Neural progenitor cell (in vitro differentiated cells): ENCODE data around the gene NSUN7. TPM values are rescaled to one million over a fixed set of nuclear protein-coding genes. Genes with fewer than 3 reads are reported as not detected.

ENCODE experiments used
- DNase-seq: peaks from one replicate; pipeline ENCODE4 v3.0.0-alpha.2; 2016; ENCODE audit warnings: low spot score
- H2AFZ ChIP-seq: fragments of 200-600 bp; sonication (generic); replicated peaks from 2 replicates; pipeline ENCODE4 v1.6.1; 2016; ENCODE audit warnings: antibody characterized with exemption
- H3F3A ChIP-seq: fragments of 200-600 bp; sonication (generic); 2 replicates; pipeline ENCODE4 v1.6.1; 2016; ENCODE audit warnings: antibody characterized with exemption, low read depth
- H3K27ac ChIP-seq: fragments of 200-600 bp; sonication (generic); 2 replicates; pipeline ENCODE4 v1.5.1; 2016; ENCODE audit warnings: mild to moderate bottlenecking
- H3K27me3 ChIP-seq: fragments of 200-600 bp; sonication (generic); 2 replicates; pipeline ENCODE4 v1.6.1; 2016; ENCODE audit warnings: mild to moderate bottlenecking, moderate library complexity
- H3K36me3 ChIP-seq: fragments of 200-600 bp; sonication (generic); 2 replicates; pipeline ENCODE4 v1.5.1; 2016
- H3K4me1 ChIP-seq: fragments of 200-600 bp; sonication (generic); 2 replicates; pipeline ENCODE4 v1.6.1; 2016; ENCODE audit warnings: mixed run types
- H3K4me2 ChIP-seq: fragments of 200-600 bp; sonication (generic); 2 replicates; pipeline ENCODE4 v1.6.1; 2016
- H3K4me3 ChIP-seq: fragments of 200-600 bp; sonication (generic); 2 replicates; pipeline ENCODE4 v1.5.1; 2016
- H3K79me2 ChIP-seq: fragments of 200-600 bp; sonication (generic); 2 replicates; pipeline ENCODE4 v1.6.1; 2016; ENCODE audit warnings: low read depth
- H3K9ac ChIP-seq: fragments of 200-600 bp; sonication (generic); 2 replicates; pipeline ENCODE4 v1.6.1; 2016
- H3K9me3 ChIP-seq: fragments of 200-600 bp; sonication (generic); 2 replicates; pipeline ENCODE4 v1.5.1; 2016; ENCODE audit warnings: low read depth
- H4K20me1 ChIP-seq: fragments of 200-600 bp; sonication (generic); 2 replicates; pipeline ENCODE4 v1.6.1; 2016; ENCODE audit warnings: low read depth
- H3K27ac Mint-ChIP-seq: 3 replicates; pipeline ENCODE4 v1.8.0; 2021; ENCODE audit warnings: mixed read lengths
- H3K27me3 Mint-ChIP-seq: 2 replicates; pipeline ENCODE4 v1.8.0; 2022; ENCODE audit warnings: low read depth, mild to moderate bottlenecking, inconsistent platforms, moderate library complexity, mixed read lengths; ENCODE audit not compliant: insufficient read depth
- H3K36me3 Mint-ChIP-seq: 3 replicates; pipeline ENCODE4 v1.8.0; 2021; ENCODE audit warnings: mixed read lengths
- H3K4me1 Mint-ChIP-seq: 3 replicates; pipeline ENCODE4 v1.8.0; 2021; ENCODE audit warnings: mixed read lengths
- H3K4me3 Mint-ChIP-seq: 3 replicates; pipeline ENCODE4 v1.8.0; 2021; ENCODE audit warnings: mild to moderate bottlenecking, moderate library complexity, mixed read lengths
- H3K9me3 Mint-ChIP-seq: 3 replicates; pipeline ENCODE4 v1.8.0; 2020; ENCODE audit warnings: mixed read lengths
- EZH2 ChIP-seq: fragments of 200-600 bp; sonication (generic); IDR thresholded peaks from 2 replicates; pipeline ENCODE4 v1.6.1; 2017; ENCODE audit warnings: antibody characterized with exemption, mild to moderate bottlenecking, moderate library complexity
- EZH2phosphoT487 ChIP-seq: fragments of 200-600 bp; sonication (generic); IDR thresholded peaks from 2 replicates; pipeline ENCODE4 v1.6.1; 2017; ENCODE audit warnings: antibody characterized with exemption
- total RNA-seq: library from RNA; depleted of rRNA; stranded (reverse); fragments of >200 nt; gene quantifications from 2 replicates; pipeline ENCODE4 v1.2.3, GENCODE V29; 2015; ENCODE audit warnings: low replicate concordance
- TF ChIP-seq, protein P1 (sequence below): fragments of 200-600 bp; sonication (generic); IDR thresholded peaks from 2 replicates; pipeline ENCODE4 v1.5.1; 2017; ENCODE audit warnings: antibody characterized with exemption, mild to moderate bottlenecking

Gene NSUN7
- total RNA-seq, 1 donor from 2014 or later: 37.4 TPM

DNA sequence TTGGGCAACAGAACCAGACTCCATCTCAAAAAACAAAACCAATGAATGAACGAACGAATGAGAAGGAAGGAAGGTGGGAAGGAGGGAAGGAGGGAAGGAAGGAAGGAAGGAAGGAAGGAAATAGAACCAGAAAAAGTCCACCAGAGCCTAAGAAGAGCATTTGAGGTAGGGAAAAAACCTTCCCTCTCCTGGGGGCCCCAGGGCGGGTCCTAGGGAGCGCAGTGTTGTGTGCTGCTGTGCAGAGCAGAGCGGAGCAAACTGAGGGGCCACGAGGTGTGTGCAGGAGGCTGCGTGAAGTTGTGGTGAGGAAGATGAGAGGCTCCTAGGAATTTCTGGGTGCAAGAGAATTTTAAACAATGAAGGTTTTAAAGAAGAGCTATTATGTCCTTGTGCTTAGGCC is 16.0 kb upstream of the NSUN7 start:
- Mint-ChIP-seq H3K4me1 (peaks cover 10% of the 10 kb centered on the region), H3K4me3 (no peak overlapping the region), H3K27me3 (no peaks in the 10 kb centered on the region), H3K9me3 (no peaks in the 10 kb centered on the region), H3K27ac (no peak overlapping the region), H3K36me3 (no peaks in the 10 kb centered on the region)
- Histone ChIP-seq H3K36me3 (no peaks in the 10 kb centered on the region), H3K27me3 (no peaks in the 10 kb centered on the region), H3K4me2 (no peak overlapping the region), H3K79me2 (no peaks in the 10 kb centered on the region), H3F3A (peaks cover 5% of the 10 kb centered on the region), H4K20me1 (no peaks in the 10 kb centered on the region), H3K9me3 (no peaks in the 10 kb centered on the region), H3K27ac (no peak overlapping the region), H3K4me3 (no peak overlapping the region), H3K4me1 (no peaks in the 10 kb centered on the region), H2AFZ (no peak overlapping the region), H3K9ac (no peak overlapping the region)
- TF ChIP-seq EZH2: no peak
- TF ChIP-seq, protein P1, sequence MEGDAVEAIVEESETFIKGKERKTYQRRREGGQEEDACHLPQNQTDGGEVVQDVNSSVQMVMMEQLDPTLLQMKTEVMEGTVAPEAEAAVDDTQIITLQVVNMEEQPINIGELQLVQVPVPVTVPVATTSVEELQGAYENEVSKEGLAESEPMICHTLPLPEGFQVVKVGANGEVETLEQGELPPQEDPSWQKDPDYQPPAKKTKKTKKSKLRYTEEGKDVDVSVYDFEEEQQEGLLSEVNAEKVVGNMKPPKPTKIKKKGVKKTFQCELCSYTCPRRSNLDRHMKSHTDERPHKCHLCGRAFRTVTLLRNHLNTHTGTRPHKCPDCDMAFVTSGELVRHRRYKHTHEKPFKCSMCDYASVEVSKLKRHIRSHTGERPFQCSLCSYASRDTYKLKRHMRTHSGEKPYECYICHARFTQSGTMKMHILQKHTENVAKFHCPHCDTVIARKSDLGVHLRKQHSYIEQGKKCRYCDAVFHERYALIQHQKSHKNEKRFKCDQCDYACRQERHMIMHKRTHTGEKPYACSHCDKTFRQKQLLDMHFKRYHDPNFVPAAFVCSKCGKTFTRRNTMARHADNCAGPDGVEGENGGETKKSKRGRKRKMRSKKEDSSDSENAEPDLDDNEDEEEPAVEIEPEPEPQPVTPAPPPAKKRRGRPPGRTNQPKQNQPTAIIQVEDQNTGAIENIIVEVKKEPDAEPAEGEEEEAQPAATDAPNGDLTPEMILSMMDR: no peak
- no peak for TF ChIP-seq EZH2phosphoT487
- DNase-seq: no peak

DNA sequence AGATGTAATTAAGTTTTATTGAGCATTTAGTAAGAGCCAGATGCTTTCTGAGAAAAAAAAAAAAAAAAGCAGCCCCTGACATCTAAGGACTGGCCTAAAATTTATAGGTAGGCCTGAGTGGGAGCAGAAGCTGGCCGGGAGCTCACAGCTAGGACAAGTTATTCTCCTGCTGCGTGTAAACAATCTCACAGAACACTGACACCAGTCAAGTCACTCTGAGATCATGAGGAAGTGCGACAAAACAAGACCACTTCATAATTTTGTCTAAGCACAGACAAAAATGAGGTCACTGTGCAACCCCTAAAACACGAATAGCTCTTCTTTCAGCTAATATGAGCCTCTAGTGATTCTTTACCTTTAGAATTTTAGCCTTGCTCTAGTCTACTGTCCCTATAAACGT is 15.3 kb upstream of the NSUN7 start:
- Histone ChIP-seq H3K4me3 (no peak overlapping the region), H2AFZ (peak overlapping the region; percentile 42), H4K20me1 (no peaks in the 10 kb centered on the region), H3K4me2 (no peak overlapping the region), H3F3A (peaks cover 2% of the 10 kb centered on the region), H3K79me2 (no peaks in the 10 kb centered on the region), H3K9me3 (no peaks in the 10 kb centered on the region), H3K27me3 (no peaks in the 10 kb centered on the region), H3K4me1 (no peaks in the 10 kb centered on the region), H3K36me3 (no peaks in the 10 kb centered on the region), H3K9ac (no peak overlapping the region), H3K27ac (no peak overlapping the region)
- TF ChIP-seq, protein P1: no peak
- TF ChIP-seq EZH2 (no peak), EZH2phosphoT487 (no peak)
- no peak for DNase-seq
- Mint-ChIP-seq H3K9me3 (no peaks in the 10 kb centered on the region), H3K27ac (no peak overlapping the region), H3K36me3 (no peaks in the 10 kb centered on the region), H3K4me1 (peaks cover 10% of the 10 kb centered on the region), H3K4me3 (no peak overlapping the region), H3K27me3 (no peaks in the 10 kb centered on the region)

DNA sequence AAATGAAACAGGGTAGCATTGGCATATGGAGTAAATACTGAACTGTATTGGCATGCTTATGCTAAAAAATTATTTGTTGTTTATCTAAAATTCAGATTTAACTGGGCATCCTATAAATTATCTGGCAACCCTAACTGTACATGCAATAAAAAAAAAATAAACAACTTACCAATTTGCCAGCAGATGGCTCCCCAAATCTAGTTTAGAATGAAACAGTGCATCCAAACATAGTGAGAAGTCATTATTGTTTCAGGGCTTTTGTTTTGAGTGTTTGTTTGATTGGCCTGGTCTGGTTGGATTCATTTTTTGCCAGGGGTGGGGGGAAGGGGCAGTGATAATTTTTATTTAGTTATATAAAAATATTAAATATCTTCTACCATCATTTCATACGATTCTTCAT is 12.8 kb upstream of the NSUN7 start:
- H3K27ac ChIP-seq: no peak overlapping the region
- peaks cover 7% of the 10 kb centered on the region for H3K4me1 Mint-ChIP-seq
- no peak overlapping the region for H3K4me3 Mint-ChIP-seq
- TF ChIP-seq, protein P1: peak; percentile 53
- TF ChIP-seq EZH2phosphoT487: no peak
- H2AFZ ChIP-seq: no peak overlapping the region
- no peaks in the 10 kb centered on the region for H3K36me3 Mint-ChIP-seq
- peak; percentile 34 for DNase-seq
- H3K9me3 Mint-ChIP-seq: no peaks in the 10 kb centered on the region
- H3K4me2 ChIP-seq: no peak overlapping the region
- no peaks in the 10 kb centered on the region for H4K20me1 ChIP-seq
- no peaks in the 10 kb centered on the region for H3K79me2 ChIP-seq
- H3K27me3 ChIP-seq: no peaks in the 10 kb centered on the region
- H3K27ac Mint-ChIP-seq: no peak overlapping the region
- no peaks in the 10 kb centered on the region for H3K27me3 Mint-ChIP-seq
- H3K4me1 ChIP-seq: no peaks in the 10 kb centered on the region
- H3K9me3 ChIP-seq: no peaks in the 10 kb centered on the region
- H3K9ac ChIP-seq: no peak overlapping the region
- no peaks in the 10 kb centered on the region for H3F3A ChIP-seq
- H3K36me3 ChIP-seq: no peaks in the 10 kb centered on the region
- H3K4me3 ChIP-seq: no peak overlapping the region
